Activated CD4-positive, alpha-beta T cell treated with anti-CD3 and anti-CD28 coated beads, Interleukin-2, amount 50 U/mL, for 1 hour (primary cell): ENCODE data around the gene ANK2.
"Not testable (repeated sequence)": the region's sequence is repeated elsewhere in the genome, so short reads cannot be mapped to it uniquely, and the experiment has no call there.

Experiments used
- DNase-seq: peaks from one replicate; pipeline ENCODE4 v3.0.0-alpha.2; 2020

The ANK2 gene

DNA sequence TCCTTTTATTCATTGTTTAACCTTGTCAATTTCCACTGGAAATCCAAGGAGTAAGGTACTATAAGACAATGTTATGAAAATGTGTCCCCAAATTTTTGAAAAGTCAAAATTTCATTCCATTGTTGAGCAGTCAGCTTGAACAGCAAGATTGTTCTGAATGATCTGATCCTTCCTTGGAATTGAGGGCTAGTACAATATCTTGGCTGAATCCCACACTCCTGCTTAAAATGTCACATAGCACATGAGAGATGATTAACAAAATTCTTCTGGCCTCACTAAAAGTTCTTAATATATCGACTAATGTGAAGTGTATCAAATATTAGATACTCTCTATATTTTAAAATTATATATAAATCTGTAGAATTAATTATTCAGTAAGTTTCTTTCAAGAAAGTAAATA lies 104.8 kb downstream of the ANK2 start:
- no peak for DNase-seq

DNA sequence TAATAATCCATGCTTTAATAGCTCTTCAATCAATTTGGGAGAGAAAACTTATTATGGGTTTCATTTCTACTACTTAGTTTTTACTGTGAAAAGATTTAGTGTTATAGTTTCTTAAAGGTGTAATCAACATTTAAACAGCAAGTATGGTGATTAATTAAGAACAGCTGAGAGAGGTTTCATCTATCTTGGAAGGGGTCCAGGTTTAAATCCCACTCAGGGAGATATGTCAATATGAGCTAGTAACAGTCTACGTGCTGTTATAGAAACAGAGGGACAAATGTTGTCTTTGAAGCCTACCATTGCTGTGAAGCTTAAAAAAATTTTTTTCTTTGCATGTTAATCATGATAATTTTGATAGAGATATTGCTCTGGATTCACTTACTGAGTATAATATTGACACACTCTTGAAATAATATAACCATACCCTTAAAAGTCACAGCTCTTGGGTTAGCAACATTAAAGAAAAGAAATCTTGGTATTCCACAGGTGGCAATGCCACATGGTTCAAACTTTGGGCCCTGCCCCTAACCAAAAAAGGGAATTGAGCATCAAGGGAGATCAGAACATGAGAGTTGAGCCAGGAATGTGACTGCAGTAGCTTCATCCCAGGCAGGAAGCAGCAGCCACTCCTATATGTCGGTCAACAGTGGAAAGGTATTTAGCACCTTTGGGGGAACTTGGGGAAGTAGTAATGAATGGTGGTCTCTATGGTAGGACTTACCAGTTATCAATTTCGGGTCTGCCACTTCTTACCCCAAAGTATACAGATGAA lies 107.8 kb downstream of the ANK2 start:
- DNase-seq, result no peak

DNA sequence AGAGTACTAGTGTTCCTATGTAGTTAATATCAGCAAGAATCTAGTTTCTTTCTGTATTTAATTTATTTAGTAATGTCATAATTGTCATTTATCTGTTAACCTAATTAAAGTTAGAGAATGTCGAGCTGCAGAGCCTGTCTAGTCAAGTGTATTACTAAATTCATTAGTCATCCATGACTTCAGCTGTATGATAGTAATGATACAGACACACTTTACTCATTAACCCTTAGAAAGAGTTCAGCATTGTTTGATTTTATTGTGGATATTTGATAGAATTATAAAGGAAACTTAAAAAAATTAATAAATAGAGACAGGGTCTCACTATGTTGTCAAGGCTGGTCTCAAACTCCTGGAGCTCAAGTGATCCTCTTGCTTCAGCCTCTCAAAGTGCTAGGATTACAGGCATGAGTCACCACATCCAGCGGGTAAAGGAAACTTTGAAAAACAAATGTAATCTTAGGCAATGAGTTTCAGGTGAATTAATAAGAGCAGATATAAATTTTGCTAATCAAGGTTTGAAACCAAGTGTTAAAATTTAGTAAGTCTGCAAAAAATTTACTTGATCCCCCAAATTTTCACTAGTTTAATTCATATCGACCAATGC lies 110.6 kb downstream of the ANK2 start:
- DNase-seq, result no peak

DNA sequence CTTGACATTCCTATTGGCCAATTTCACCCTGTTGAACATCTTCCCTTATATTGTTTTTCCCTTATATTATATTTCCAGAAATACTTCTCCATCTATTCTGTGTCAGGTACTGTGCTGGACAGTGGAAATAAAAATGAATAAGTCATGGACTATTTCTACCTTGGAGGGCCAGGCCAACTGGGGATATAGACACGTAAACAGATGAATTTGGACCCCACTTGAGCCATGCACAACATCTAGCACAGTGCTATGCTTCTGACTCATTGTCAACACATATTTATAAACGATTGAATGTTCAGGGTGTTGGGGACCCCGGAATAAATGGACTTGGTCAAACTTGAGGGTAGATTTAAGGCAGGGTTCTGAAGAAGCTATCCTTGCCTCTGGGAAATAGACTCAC lies 111.1 kb downstream of the ANK2 start:
- no peak for DNase-seq

DNA sequence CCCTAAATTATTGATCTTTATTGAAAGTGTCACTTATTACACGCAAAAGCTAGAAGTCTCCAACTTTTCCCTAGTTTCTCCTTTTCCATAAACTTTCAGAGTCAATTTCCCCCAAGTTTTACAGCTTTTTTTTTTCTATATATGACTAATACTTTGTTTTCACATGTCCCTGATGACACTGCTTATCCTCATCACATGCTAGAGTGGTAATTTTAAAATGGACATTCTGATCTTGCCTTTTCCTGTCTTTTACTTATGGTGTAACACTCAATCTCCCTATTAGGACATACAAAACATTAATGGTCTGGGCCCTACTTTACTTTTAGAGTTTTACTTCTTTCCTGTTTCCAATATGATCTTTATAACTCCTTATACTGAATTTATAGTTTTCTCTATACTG lies 112.6 kb downstream of the ANK2 start:
- DNase-seq, result no peak

DNA sequence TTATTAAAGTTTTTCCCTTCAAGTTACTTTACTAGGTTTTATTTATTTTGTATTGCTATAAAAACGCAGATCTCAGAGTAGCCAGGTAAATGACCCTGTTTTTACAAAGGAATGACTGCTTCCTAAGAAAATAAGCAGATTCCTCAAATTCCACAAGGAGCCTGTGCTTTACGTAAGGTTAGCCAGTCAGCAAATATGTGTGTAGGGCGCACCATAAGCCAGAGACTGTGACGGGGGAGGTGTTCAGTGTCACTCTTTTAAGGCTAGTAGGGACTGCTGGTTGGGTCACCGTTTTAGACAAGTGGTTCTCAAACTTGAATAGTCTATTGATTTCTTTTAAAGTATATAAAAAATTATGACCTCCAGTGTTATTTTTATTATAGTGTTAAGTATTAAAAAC lies 119.9 kb downstream of the ANK2 start:
- DNase-seq, result no peak

DNA sequence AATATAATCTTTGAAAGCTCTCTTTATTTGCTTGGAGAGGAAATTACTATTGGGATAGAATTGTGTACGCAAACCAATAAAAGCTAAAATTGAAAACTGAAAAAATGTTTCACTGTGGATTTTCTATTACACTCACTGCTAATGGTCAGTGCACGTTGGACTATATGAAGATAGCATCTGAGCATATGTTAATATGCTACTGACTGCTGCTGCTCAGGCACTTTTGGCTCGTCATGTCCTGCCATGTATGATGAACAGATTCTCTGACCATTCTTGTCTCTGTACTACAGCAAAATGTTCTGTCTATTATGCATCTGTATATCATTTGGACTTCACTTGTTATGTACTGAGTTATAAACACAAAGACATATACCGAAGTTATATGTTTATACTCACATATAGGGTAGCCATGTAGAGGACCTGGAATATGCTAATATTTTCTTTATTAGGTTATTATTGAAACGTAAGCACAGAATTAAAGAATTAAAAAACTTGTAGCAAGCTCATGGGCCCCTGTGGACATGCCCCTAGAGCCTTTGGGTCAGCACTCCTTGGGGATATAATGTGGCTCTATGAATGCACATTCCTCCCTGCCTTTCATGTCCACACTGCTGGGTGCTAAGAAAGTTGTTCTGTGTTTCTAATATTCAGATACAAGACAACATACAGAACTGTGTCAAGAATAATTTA lies 120.8 kb downstream of the ANK2 start:
- DNase-seq, result no peak

DNA sequence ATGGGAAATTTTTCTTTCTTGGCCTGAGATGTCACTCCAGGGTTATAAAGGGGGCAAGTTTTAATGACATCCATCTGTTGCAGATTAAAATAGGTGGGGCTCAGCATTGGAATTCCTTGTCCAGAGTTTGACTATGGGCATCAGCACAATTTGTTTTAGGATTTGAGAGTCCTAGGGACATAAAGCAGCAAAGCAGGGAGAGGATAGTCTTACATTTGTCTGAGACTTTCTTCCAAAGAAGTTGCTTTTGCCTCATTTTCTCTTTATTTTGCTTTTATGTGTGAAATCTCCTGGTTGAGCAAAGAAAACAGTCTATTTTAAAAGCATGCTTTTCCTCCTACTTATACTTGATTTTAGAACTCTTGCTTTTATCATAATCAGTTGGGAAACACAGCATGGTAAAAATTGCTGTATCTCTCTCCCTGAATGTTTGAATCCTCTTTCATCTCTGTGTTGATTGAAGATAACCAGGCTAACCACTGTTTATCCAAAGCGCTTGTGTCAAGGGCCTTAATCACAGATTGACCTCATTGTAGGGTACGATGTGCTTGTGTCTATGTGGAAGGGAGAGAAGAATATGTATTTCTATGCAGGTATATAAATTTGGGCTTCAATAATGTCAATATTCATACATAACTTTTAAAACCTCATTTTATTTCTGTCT lies 121.5 kb downstream of the ANK2 start:
- DNase-seq, result no peak

DNA sequence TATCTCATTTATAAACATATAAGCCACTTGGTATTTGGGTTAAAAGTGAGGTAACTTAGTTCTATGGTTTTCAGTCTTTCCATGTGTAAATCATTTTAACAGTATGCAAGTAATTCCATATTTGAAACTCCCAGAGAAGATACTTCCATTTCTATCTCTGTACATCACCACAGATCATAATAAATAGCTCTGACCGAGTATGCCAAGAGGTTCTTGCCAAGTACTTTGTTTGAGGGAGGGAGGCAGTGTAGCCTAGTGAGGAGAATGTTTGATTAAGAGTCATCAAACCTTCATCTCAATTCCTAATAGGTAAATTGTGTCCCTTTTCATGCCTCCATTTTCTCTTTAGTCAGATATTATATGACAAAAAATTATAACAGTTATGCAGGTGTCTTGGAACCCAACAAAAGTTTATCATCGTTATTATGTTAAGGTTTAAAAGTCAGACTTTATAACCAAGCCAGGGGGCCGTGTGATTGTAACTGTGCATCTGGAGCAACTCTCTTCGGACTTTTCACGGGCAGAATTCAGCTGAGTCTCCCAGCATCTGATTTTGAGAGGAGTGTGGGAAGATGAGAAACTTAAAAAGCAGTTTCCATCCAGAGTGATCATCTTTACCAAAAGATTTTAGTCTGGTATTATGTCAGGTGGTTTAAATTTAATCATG lies 123.8 kb downstream of the ANK2 start:
- DNase-seq, result no peak

DNA sequence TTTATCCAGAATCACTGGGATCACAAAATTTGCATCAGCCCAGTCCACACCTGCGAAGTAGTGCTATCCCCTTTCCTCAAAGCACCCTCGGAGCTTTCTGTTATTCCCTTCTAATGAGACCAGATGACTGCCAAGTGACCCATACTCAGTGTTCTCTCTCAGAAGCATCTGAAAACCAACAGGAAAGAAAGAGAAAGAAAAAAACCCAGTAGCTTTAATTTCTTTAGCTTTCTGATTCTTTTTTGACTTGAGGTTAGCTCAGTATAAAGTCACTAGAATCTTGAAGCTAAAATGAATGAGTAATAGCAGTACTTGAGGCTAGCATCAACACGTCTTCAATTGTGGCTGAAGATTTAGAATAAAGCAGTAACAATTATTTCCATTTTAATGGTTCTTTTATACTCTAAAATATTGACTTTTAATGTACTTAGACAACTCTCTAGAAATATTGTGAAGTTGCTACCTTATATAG lies 124.4 kb downstream of the ANK2 start:
- DNase-seq, result no peak

DNA sequence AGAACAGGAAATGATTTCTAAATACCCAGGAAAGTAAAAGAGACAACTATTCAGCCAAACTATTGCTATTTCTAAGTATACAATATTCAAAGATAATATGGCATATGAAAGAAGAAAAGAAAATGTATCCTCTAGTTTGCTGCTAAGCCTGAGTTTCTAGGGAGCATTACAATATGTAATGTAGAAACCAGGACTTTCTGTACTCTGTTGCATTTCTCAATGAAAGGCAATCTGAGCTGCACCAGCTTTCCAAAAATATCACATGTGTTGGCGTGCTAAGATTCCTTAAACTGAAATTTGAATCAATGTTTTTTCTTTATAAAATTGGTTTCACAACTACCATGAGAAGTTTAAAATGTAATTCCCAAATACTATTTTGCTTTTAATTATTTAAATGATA lies 129.6 kb downstream of the ANK2 start:
- no peak for DNase-seq

DNA sequence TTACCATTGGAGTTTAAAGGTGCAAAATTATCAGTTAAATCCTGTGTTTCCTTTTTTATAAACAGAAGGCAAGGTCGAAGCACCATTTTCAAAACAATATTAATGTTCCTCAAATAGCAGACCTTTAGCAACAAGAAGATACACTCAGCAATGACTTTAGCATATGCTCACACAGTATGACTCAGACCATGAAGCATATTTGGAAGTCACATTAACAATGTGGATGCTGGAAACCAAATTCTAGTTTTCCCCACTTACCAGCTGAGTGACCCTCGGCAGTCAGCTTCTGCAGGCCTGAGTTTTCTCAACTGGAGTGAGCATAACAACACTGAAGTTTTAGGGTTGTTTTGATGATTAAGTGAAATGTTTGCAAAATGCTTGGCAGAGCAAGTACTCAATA lies 130.5 kb downstream of the ANK2 start:
- no peak for DNase-seq

DNA sequence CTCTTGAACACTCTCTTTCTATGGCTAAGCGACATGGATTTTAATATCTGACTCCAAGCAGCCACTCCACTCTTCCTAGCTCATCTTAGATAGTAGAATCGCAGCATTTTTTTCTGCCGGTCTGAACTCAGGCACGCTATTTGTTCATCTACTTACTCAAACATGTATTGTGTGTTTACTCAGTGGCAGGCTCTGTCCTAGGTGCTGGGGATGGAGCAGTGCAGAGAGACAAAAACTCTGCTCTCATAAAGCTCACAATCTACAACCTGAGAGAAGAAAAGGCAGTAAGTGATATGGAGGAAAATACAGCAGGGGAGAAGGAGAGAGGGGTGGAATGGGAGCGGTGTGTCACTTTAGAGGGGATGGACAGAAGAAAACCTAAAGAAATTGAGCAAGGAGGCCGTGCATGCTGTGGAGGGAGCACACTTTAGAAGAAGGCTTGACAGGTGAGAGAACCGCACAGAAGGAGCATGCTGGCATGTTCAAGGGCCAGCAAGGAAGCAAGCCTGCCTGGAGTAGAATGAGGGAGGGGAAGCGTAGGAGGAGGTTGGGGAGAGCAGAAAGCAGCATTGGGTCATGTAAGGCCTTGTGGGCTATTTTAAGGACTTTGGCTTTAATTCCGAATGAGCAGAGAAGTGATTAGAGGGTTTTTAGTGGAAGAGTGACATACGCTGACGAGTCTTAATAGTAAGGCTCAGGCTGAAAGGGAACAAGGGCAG lies 132.0 kb downstream of the ANK2 start:
- DNase-seq, result no peak

DNA sequence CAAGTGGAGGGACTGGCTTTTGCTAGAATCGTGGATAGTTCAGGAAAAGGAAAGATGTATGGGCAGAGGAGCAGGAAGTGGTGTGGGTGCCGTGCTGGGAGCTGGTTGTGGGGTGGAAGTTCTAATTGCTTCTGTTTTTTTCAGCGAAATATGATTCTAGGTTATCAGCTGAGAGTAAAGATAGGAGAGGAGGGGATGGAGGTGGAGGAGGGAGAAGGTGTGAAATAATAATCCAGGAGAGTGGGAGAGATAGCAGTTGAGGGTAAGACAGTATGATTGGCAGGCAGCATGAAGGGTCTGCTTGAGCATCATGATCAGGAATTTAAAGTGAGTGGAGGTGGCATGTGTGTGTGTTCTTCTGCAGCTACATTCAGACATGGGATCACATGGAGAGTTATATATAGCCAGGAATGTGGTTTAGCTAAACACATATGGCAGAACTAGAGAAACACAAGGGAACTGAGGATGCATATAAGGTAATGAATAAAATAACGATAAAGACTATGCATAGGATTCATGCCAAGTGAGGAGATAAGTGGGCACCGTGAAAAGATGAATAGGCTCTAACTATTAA lies 133.7 kb downstream of the ANK2 start:
- no peak for DNase-seq

DNA sequence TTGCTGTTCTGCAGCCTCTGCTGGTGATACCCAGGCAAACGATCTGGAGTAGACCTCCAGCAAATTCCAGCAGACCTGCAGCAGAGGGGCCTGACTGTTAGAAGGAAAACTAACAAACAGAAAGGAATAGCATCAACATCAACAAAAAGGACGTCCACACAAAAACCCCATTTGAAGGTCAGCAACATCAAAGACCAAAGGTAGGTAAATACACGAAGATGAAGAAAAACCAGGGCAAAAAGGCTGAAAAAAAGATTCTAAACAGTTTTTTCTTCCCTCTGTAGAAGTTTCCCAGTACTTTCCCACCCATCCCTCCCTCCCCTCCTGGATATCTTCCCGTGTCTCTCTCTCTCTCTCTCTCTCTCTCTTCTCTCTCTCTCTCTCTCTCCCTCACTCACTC lies 136.8 kb downstream of the ANK2 start:
- DNase-seq, result not testable (repeated sequence)

DNA sequence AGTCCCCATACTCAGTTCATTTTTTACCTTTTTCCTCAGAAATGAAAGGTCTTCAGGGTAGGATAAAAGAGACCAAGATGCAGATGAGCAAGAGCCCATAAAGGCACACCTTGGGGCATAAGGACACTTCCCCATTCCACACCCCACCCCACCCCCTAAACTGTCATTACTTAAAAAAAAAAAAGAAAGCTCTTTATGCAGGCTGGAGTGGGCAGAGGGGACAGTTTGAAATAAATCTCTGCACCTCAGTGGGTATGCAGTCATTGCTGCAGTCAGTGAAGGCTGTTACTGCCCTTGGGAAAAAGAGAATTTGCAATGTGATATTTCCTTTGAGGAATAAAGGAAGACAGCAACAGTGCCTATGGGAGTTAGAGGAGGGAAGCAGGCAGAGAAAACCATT lies 137.5 kb downstream of the ANK2 start:
- no peak for DNase-seq

DNA sequence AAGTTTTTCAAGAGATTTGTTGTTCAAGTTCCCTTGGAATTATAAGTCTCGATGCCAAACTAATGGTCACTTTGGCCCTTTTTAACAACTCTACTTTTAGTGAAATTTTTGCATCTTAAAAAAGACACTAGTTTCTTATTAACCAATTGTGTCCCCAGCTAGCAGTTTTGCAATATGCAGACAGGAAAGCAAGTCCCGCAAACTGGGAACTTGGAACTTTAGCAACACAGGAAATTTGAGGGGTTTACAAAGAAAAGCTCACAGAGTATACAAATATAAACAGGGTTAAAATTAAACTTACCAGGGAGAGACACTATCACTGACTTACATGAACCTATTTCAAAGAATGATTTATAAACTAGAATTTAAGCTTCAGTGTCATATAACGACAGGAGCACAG lies 137.9 kb downstream of the ANK2 start:
- DNase-seq, result no peak

DNA sequence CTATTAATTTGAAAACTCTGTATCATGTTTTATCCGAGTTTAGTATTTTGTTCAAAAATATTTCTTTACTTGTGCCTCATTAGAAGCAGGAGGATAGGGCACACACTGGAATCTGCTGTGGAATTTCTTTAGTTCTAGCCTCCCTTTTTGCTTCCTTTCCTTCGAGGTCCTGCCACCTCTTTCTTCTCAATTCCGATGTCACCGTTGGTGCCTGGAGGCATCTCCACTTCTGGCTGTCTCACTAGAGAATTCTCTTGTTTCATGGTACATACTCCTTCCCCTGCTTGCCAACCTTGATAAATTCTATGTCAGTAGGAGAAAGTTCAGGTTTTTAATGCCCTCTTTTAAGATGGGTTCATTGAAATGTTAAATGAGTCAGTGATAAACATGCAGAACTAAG lies 140.1 kb downstream of the ANK2 start:
- no peak for DNase-seq

DNA sequence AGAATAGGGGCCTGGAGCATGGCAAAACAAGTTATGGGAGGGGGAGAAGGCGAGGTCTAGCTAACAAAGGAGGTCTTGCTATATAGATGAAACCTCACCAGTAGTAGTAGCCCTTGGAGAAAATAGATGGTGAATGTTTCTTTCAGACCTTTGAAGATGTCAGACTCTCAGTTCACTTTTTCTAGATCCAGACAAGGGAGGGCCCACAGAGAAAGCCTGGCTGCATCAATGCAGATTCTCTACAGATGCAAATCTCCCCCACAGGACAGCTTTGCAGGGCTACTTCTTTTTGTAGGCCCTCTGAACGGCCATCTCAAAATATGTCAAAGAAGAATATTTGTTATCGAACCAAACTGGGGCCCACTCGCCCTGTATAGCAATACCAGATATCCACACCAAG lies 159.7 kb downstream of the ANK2 start:
- no peak for DNase-seq

DNA sequence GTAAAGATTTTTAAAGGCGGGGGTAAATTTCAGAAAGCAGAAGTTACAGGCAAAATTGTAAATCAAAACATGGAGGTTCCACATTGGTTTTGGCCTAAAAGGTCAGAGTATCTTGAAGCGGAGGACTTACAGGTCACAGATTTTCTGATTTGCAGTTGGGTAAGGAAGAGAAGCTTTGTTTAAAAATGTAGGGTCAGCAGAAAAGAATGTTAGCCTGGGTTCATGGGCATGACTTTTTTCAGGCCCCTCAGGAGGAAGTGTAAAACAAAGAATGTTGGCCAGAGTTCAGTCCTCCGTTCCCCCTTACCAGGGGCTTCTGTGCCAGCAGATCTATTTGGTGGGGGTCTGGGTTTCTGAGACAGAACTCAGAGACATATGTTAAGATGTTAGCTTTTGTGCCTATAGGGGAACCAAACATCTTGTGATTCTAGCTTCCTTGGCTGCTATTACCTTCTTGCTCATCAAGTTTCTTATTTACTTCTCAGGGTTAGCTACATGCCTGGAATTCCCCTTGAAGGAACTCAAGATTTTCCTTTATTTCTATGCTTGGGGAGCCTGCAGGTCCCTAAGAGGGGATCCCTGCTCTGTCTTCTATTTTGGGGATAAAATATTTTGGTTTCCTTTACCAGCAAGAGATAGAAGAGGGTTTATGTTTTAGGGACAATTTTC lies 160.3 kb downstream of the ANK2 start:
- DNase-seq, result no peak

DNA sequence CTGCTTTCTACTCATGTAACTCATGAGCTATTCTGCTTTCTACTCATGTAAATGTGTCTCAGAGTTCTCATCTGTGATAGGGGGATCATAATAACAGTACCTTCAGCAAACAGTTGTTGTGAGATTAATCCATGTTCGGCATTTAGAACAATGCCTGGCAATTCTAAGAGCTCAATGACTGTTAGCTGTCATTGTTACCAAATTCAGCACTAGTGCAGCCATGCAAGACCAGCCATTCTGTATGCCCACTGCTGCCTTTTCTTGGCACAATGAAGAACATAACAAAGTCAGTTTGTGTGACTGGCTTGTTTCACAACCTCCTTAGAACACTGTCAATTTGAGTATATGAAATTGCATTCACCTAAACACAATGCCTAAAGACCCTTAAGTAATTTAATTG lies 163.2 kb downstream of the ANK2 start:
- no peak for DNase-seq

DNA sequence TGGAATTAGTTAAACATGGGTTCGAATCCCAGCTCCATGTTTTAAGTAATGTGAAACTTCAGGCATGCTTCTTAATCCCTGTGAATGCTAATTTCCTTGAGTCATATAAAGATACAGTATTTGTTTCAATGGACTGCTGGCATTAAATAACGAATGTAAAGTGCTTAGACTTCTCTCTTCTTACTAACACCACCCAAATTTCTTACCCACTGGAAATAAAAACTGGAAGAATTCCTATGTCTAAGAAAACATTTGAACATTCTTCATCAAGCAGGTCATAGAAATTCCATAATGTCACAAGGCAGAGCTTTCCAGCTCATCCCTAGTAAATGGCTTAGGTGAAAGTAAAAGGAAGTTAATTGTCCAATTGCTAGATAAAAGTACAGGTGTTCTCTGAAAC lies 172.5 kb downstream of the ANK2 start:
- DNase-seq, result no peak
